Mesothelial cell of epicardium (in vitro differentiated cells): Measurements from ENCODE around the gene IMPG2. TPM values are rescaled to one million over a fixed set of nuclear protein-coding genes. Genes with fewer than 3 reads are reported as not detected.

Experiments used
- DNase-seq, 2 experiments: peaks; one replicate each; pipeline ENCODE4 v3.0.0; 2021; ENCODE audit warnings: low spot score in 2 of 2; ENCODE audit not compliant: unreplicated experiment in 2 of 2
- H3K27ac Mint-ChIP-seq: 2 replicates; pipeline ENCODE4 v1.8.0; 2021; ENCODE audit warnings: mixed read lengths
- H3K27me3 Mint-ChIP-seq: 2 replicates; pipeline ENCODE4 v1.8.0; 2021; ENCODE audit warnings: low read depth, mixed read lengths
- H3K36me3 Mint-ChIP-seq: 2 replicates; pipeline ENCODE4 v1.8.0; 2021; ENCODE audit warnings: mixed read lengths
- H3K4me1 Mint-ChIP-seq: 2 replicates; pipeline ENCODE4 v1.8.0; 2021; ENCODE audit warnings: mixed read lengths
- H3K4me3 Mint-ChIP-seq: 2 replicates; pipeline ENCODE4 v1.8.0; 2021; ENCODE audit warnings: mild to moderate bottlenecking, moderate library complexity, mixed read lengths
- H3K9me3 Mint-ChIP-seq: 2 replicates; pipeline ENCODE4 v1.8.0; 2021; ENCODE audit warnings: mixed read lengths
- CTCF ChIP-seq: fragments of 200-600 bp; sonication (generic); IDR thresholded peaks from one replicate; pipeline ENCODE4 v1.5.0; 2021; ENCODE audit warnings: antibody characterized with exemption; ENCODE audit not compliant: unreplicated experiment
- total RNA-seq: library from RNA; stranded (reverse); gene quantifications from 3 replicates; pipeline ENCODE4 v1.2.1, GENCODE V29; 2021

The IMPG2 gene
- total RNA-seq, 1 donor from 2014 or later: 0.69 TPM

GRCh38 chr3:101179637-101180036 lies 140.7 kb downstream of the IMPG2 start:
- peaks cover 3% of the 10 kb centered on the region for H3K9me3 Mint-ChIP-seq
- no peak overlapping the region for H3K27ac Mint-ChIP-seq
- H3K27me3 Mint-ChIP-seq: no peaks in the 10 kb centered on the region
- no peak overlapping the region for H3K4me3 Mint-ChIP-seq
- no peak for TF ChIP-seq CTCF
- DNase-seq: no peak
- no peaks in the 10 kb centered on the region for H3K36me3 Mint-ChIP-seq
- peaks cover 2% of the 10 kb centered on the region for H3K4me1 Mint-ChIP-seq

GRCh38 chr3:101177577-101177976 lies 142.8 kb downstream of the IMPG2 start:
- no peak for DNase-seq
- H3K4me1 Mint-ChIP-seq: no peaks in the 10 kb centered on the region
- H3K9me3 Mint-ChIP-seq: peaks cover 15% of the 10 kb centered on the region
- no peak for TF ChIP-seq CTCF
- H3K27ac Mint-ChIP-seq: no peak overlapping the region
- no peak overlapping the region for H3K4me3 Mint-ChIP-seq
- no peaks in the 10 kb centered on the region for H3K27me3 Mint-ChIP-seq
- no peaks in the 10 kb centered on the region for H3K36me3 Mint-ChIP-seq

Other genes starting within 250 kb of the IMPG2 start
- 56.2 to 59.1 TPM (median 56.3 TPM) in 3 replicates for gene SENP7, start 192.6 kb upstream of the IMPG2 start, total RNA-seq
- gene TRMT10C, start 241.3 kb upstream of the IMPG2 start, total RNA-seq: 26.1 to 29.2 TPM (median 26.3 TPM) in 3 replicates